ENCODE results near the gene PXMP2. TPM values are rescaled to one million over a fixed set of nuclear protein-coding genes. Genes with fewer than 3 reads are reported as not detected.
A peak's percentile ranks its signal among the peaks of the same experiment; 100 is the strongest.

Gene PXMP2
- total and polyA plus RNA-seq, 7 experiments from 2014 or later = 2.6 to 26.8 (median 5.9) TPM

DNA sequence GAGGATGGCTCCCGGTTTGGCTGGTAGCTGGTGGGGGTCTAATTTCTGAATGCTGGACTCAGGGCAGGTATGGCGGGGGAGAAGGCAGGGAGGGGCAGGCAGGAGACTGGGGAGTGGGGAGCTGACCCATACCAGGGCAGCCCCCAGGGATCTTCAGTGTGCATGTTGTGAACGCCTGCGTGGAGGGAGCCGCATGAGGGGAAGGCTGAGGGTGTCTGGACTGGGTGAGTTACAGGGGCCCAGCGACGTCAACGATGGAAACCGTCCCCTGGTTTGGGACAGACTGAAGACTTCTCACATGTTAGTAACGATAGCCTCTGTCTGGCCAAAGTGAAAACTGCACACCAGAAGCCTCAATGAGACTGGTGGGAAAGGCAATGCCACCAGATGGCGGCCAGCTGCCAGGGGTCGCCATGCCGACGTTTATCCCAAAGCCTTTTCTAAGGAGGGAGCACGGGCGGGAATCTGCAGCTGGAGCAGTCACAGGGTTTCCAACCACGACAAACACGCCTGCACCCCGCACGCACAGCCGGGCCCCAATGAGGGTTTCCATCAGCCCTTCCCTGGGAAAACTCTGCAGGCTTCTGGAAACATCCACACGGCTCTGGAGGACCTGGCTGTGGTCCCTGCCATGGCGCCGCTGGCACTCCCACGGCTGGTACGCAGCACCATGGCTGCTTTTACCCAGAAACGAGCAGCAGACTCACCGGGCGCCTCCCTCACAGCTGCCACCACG, 37.3 kb downstream of the PXMP2 start:
- Mint-ChIP-seq H3K4me3 (no peak overlapping the region), H3K27me3 (no peaks in the 10 kb centered on the region), H3K9me3 (no peaks in the 10 kb centered on the region), H3K36me3 (peaks cover 0 to 62% (median 27%) of the 10 kb centered on the region in 5 donors), H3K27ac (no peak overlapping the region), H3K4me1 (peaks cover 0 to 2% (median 2%) of the 10 kb centered on the region in 7 donors)
- Histone ChIP-seq H3K27ac (ENCODE audit: low read depth, low read length) (no peak overlapping the region), H3K27me3 (ENCODE audit: control insufficient read depth in 2 of 2, insufficient read depth in 2 of 2, low read length in 2 of 2) (no peaks in the 10 kb centered on the region), H3K9me3 (ENCODE audit: control insufficient read depth in 2 of 3, low read length in 3 of 3) (no peaks in the 10 kb centered on the region), H3K36me3 (ENCODE audit: control insufficient read depth in 2 of 3, insufficient read depth in 3 of 3, low read length in 3 of 3) (peaks cover 6 to 92% (median 33%) of the 10 kb centered on the region in 3 experiments), H3K4me1 (ENCODE audit: control insufficient read depth in 2 of 2, insufficient read depth in 2 of 2, low read length in 2 of 2) (no peaks in the 10 kb centered on the region), H3K4me3 (ENCODE audit: low read length) (no peak overlapping the region)
- ATAC-seq = no peak
- no peak for DNase-seq
- ChIA-PET POLR2A (no interaction called here), CTCF (no interaction called here)
- intact Hi-C loops (cut with micrococcal nuclease) = loop anchor here in 1 of 2 donors (5.0 kb wide), 1 partner anchor 37 kb away; the partner anchor contains the start of genes POLE and PXMP2

DNA sequence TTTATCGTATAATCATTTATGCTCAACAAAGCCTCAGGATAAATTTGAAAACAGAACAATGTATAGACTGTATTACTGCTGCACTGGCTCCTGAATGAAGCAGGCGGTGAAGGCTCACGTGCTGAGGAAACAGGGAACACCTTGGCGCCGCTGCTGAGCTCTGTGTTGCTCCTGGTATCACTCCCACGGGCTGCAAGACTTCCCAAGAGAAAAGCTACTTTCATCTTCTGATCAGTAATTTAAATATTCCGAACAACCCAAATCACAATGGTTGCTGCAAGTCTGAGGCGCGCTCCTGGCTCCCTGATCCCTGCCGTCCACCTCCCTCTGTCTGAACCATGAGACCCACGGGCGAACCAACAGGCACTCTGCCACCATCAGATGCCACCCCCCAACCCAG, 39.0 kb downstream of the PXMP2 start:
- CTCF ChIA-PET = no interaction called here
- Histone ChIP-seq H3K4me3 (ENCODE audit: low read length) (no peak overlapping the region), H3K36me3 (ENCODE audit: control insufficient read depth in 2 of 3, insufficient read depth in 3 of 3, low read length in 3 of 3) (peaks cover 6 to 92% (median 35%) of the 10 kb centered on the region in 3 experiments), H3K27ac (ENCODE audit: low read depth, low read length) (no peak overlapping the region), H3K4me1 (ENCODE audit: control insufficient read depth in 2 of 2, insufficient read depth in 2 of 2, low read length in 2 of 2) (no peaks in the 10 kb centered on the region), H3K9me3 (ENCODE audit: control insufficient read depth in 2 of 3, low read length in 3 of 3) (no peaks in the 10 kb centered on the region), H3K27me3 (ENCODE audit: control insufficient read depth in 2 of 2, insufficient read depth in 2 of 2, low read length in 2 of 2) (no peaks in the 10 kb centered on the region)
- Mint-ChIP-seq H3K4me3 (no peak overlapping the region), H3K27me3 (no peaks in the 10 kb centered on the region), H3K36me3 (peaks cover 0 to 57% (median 35%) of the 10 kb centered on the region in 5 donors), H3K27ac (peak overlapping the region in 1 of 9 donors; percentile 49), H3K4me1 (peaks cover 0 to 11% (median 5%) of the 10 kb centered on the region in 7 donors), H3K9me3 (no peaks in the 10 kb centered on the region)
- POLR2A ChIA-PET = no interaction called here
- no peak for DNase-seq
- ATAC-seq = no peak
- intact Hi-C loops (cut with micrococcal nuclease) = no loop called here

DNA sequence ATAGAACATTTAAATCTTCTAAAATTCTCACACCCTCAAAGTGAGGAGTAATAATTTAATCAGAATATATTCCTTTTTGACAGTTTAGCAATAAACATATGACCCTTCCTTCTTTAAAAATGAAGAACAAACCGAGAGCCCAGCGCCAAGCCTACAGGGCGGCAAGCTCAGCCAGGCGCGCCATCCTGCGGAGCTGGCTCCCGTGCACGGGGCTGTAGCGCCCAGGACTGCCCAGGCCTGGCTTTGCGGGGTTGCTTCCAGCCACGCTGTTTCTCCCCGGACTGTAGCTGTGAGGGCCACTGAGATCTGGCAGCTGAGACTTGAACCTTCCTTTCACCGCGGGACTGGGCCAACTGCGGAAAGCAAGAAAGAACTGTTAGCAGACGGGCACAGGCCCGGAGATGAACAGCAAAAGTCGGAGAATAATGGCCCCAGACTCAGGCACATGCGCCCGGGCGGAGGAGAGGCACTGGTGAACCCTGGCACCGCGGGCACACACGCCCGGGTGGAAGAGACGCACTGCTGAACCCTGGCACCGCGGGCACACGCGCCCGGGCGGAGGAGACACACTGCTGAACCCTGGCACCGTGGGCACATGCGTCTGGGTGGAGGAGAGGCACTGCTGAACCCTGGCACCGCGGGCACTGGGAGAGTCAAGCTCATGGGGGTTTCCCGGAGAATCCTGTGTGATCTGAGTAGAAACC, 39.9 kb downstream of the PXMP2 start:
- H3K4me3 ChIP-seq (ENCODE audit: low read length) = no peak overlapping the region
- no peaks in the 10 kb centered on the region for H3K4me1 ChIP-seq (ENCODE audit: control insufficient read depth in 2 of 2, insufficient read depth in 2 of 2, low read length in 2 of 2)
- H3K27me3 ChIP-seq (ENCODE audit: control insufficient read depth in 2 of 2, insufficient read depth in 2 of 2, low read length in 2 of 2) = no peaks in the 10 kb centered on the region
- no peaks in the 10 kb centered on the region for H3K27me3 Mint-ChIP-seq
- intact Hi-C loops (cut with micrococcal nuclease) = no loop called here
- no peak overlapping the region for H3K4me3 Mint-ChIP-seq
- H3K9me3 ChIP-seq (ENCODE audit: control insufficient read depth in 2 of 3, low read length in 3 of 3) = no peaks in the 10 kb centered on the region
- ChIA-PET POLR2A (no interaction called here), CTCF (no interaction called here)
- peaks cover 0 to 15% (median 5%) of the 10 kb centered on the region in 7 donors for H3K4me1 Mint-ChIP-seq
- no peak overlapping the region for H3K27ac Mint-ChIP-seq
- DNase-seq (no peak), ATAC-seq (no peak)
- H3K36me3 ChIP-seq (ENCODE audit: control insufficient read depth in 2 of 3, insufficient read depth in 3 of 3, low read length in 3 of 3) = peaks cover 6 to 94% (median 38%) of the 10 kb centered on the region in 3 experiments
- H3K27ac ChIP-seq (ENCODE audit: low read depth, low read length) = no peak overlapping the region
- peaks cover 0 to 3% (median 0%) of the 10 kb centered on the region in 11 donors for H3K9me3 Mint-ChIP-seq
- peaks cover 4 to 65% (median 42%) of the 10 kb centered on the region in 5 donors for H3K36me3 Mint-ChIP-seq

DNA sequence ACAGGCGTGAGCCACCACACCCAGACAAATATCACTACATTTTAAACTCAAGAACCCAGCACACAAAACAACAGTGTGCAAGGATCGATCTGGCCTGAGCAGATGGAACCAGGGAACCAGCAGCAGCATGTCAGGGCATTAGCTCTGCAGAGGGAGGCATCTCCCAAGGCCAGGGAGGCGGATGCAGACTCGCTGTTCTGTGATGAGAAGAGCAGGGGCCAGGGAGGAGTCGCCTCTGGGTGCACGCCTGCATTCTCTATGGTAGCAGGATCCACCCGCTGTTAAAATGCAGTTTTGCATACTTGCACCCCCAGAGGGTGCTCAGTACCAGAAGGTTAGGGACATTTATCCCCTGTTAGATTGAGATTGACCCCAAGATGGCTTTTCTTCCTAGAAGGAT, 41.1 kb downstream of the PXMP2 start:
- H3K27me3 Mint-ChIP-seq = no peaks in the 10 kb centered on the region
- H3K27ac Mint-ChIP-seq = peak overlapping the region in 4 of 9 donors; percentile 13 to 52 (median 39)
- Histone ChIP-seq H3K4me1 (ENCODE audit: control insufficient read depth in 2 of 2, insufficient read depth in 2 of 2, low read length in 2 of 2) (no peaks in the 10 kb centered on the region), H3K36me3 (ENCODE audit: control insufficient read depth in 2 of 3, insufficient read depth in 3 of 3, low read length in 3 of 3) (peaks cover 13 to 94% (median 43%) of the 10 kb centered on the region in 3 experiments), H3K9me3 (ENCODE audit: control insufficient read depth in 2 of 3, low read length in 3 of 3) (no peaks in the 10 kb centered on the region), H3K27ac (ENCODE audit: low read depth, low read length) (no peak overlapping the region), H3K27me3 (ENCODE audit: control insufficient read depth in 2 of 2, insufficient read depth in 2 of 2, low read length in 2 of 2) (no peaks in the 10 kb centered on the region), H3K4me3 (ENCODE audit: low read length) (no peak overlapping the region)
- ATAC-seq (no peak), DNase-seq (no peak)
- ChIA-PET POLR2A (no interaction called here), CTCF (no interaction called here)
- intact Hi-C loops (cut with micrococcal nuclease) = no loop called here
- H3K9me3 Mint-ChIP-seq = peaks cover 0 to 3% (median 0%) of the 10 kb centered on the region in 11 donors
- peaks cover 0 to 15% (median 5%) of the 10 kb centered on the region in 7 donors for H3K4me1 Mint-ChIP-seq
- peaks cover 16 to 71% (median 52%) of the 10 kb centered on the region in 5 donors for H3K36me3 Mint-ChIP-seq
- H3K4me3 Mint-ChIP-seq = peak overlapping the region in 1 of 10 donors; percentile 10

DNA sequence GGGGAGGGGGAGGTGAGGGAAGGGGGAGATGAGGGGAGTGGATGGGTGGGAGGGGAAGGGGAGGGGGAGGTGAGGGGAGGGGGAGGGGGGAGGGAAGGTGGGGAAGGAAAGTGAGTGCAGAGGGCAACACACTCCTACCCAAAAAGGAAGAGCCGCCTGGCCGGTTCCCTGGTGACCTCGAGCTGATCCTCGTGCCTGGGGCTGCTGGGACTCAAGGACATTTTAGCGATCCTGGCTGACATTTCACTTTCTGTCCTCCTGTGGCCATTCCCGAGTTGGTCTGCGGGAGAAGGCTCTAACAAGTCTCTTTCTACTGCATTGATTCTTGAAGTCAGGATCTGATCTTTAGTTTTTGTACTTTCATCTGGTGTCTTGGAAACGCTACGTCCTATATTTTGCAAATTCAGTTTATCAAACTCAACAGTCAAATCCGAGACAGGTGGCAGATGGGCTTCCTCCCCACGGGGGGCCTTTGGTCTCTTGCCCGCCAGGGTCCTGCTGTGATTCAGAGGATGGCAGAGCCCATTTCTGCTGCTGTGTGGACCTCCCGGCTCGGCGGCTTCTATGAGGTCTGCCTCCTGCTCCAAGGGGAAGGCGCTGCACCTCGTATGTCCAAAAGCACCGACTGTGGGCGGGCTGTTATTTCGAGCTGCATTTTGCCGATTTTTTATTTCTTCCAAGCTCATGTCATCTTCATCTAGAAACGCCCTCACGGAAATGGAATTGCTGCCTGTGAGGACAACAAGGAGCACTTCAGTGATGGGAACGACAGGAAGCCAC, 42.3 kb downstream of the PXMP2 start:
- peaks cover 0 to 15% (median 5%) of the 10 kb centered on the region in 7 donors for H3K4me1 Mint-ChIP-seq
- H3K36me3 ChIP-seq (ENCODE audit: control insufficient read depth in 2 of 3, insufficient read depth in 3 of 3, low read length in 3 of 3) = peaks cover 18 to 94% (median 42%) of the 10 kb centered on the region in 3 experiments
- H3K36me3 Mint-ChIP-seq = peaks cover 19 to 76% (median 54%) of the 10 kb centered on the region in 5 donors
- ChIA-PET CTCF (no interaction called here), POLR2A (interaction anchor here (0.6 kb wide), 1 partner anchor 54 kb away, joined by 3 read pairs; no protein-coding TSS in a partner anchor)
- H3K9me3 Mint-ChIP-seq = peaks cover 0 to 3% (median 0%) of the 10 kb centered on the region in 11 donors
- H3K27ac Mint-ChIP-seq = peak overlapping the region in 3 of 9 donors; percentile 9 to 51 (median 23)
- no peak overlapping the region for H3K27ac ChIP-seq (ENCODE audit: low read depth, low read length)
- H3K4me3 Mint-ChIP-seq = no peak overlapping the region
- H3K9me3 ChIP-seq (ENCODE audit: control insufficient read depth in 2 of 3, low read length in 3 of 3) = no peaks in the 10 kb centered on the region
- H3K4me3 ChIP-seq (ENCODE audit: low read length) = no peak overlapping the region
- ATAC-seq (no peak), DNase-seq (no peak)
- H3K4me1 ChIP-seq (ENCODE audit: control insufficient read depth in 2 of 2, insufficient read depth in 2 of 2, low read length in 2 of 2) = no peaks in the 10 kb centered on the region
- intact Hi-C loops (cut with micrococcal nuclease) = no loop called here
- H3K27me3 ChIP-seq (ENCODE audit: control insufficient read depth in 2 of 2, insufficient read depth in 2 of 2, low read length in 2 of 2) = no peaks in the 10 kb centered on the region
- no peaks in the 10 kb centered on the region for H3K27me3 Mint-ChIP-seq

DNA sequence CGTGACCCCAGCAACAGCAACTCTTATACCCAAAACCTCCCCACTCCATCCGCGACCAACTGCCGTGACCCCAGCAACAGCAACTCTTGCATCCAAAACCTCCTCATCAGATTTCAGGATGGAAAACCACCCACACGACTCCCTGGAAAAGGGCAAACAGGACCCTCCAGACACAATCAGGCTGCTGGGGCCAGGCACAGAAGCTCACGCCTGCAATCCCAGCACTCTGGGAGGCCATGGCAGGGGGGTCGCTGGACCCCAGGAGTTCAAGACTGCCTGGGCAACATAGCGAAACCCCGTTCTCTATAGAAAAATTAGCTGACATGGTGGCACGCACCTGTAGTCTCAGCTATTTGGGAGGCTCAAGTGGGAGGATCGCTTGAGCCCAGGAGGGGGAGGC, 43.0 kb downstream of the PXMP2 start:
- H3K27me3 Mint-ChIP-seq = no peaks in the 10 kb centered on the region
- no peaks in the 10 kb centered on the region for H3K4me1 ChIP-seq (ENCODE audit: control insufficient read depth in 2 of 2, insufficient read depth in 2 of 2, low read length in 2 of 2)
- H3K9me3 ChIP-seq (ENCODE audit: control insufficient read depth in 2 of 3, low read length in 3 of 3) = no peaks in the 10 kb centered on the region
- H3K4me1 Mint-ChIP-seq = peaks cover 0 to 15% (median 5%) of the 10 kb centered on the region in 7 donors
- no peaks in the 10 kb centered on the region for H3K27me3 ChIP-seq (ENCODE audit: control insufficient read depth in 2 of 2, insufficient read depth in 2 of 2, low read length in 2 of 2)
- H3K36me3 Mint-ChIP-seq = peaks cover 21 to 74% (median 54%) of the 10 kb centered on the region in 5 donors
- no peak overlapping the region for H3K27ac ChIP-seq (ENCODE audit: low read depth, low read length)
- ATAC-seq = no peak
- ChIA-PET CTCF (no interaction called here), POLR2A (interaction anchor here (0.6 kb wide), 1 partner anchor 53 kb away, joined by 3 read pairs; no protein-coding TSS in a partner anchor)
- peak overlapping the region in 2 of 9 donors; percentile 9 to 19 for H3K27ac Mint-ChIP-seq
- H3K4me3 Mint-ChIP-seq = no peak overlapping the region
- no peak for DNase-seq
- H3K4me3 ChIP-seq (ENCODE audit: low read length) = no peak overlapping the region
- H3K36me3 ChIP-seq (ENCODE audit: control insufficient read depth in 2 of 3, insufficient read depth in 3 of 3, low read length in 3 of 3) = peaks cover 15 to 94% (median 36%) of the 10 kb centered on the region in 3 experiments
- H3K9me3 Mint-ChIP-seq = peaks cover 0 to 3% (median 0%) of the 10 kb centered on the region in 11 donors
- intact Hi-C loops (cut with micrococcal nuclease) = no loop called here

All from naive thymus-derived CD4-positive, alpha-beta T cell (primary cell).